PFSK-1 (cell line): Measurements from ENCODE around the gene FTH1.

ENCODE experiments used
- POLR2AphosphoS5 ChIP-seq: IDR thresholded peaks from 2 replicates; pipeline ENCODE4 v1.6.1; 2012; ENCODE audit warnings: low read depth, mild to moderate bottlenecking, control low read depth, low read length, moderate library complexity
- TAF1 ChIP-seq: IDR thresholded peaks from 2 replicates; pipeline ENCODE4 v1.6.1; 2012; ENCODE audit warnings: low read length, control low read depth, borderline replicate concordance; ENCODE audit not compliant: insufficient read depth

DNA sequence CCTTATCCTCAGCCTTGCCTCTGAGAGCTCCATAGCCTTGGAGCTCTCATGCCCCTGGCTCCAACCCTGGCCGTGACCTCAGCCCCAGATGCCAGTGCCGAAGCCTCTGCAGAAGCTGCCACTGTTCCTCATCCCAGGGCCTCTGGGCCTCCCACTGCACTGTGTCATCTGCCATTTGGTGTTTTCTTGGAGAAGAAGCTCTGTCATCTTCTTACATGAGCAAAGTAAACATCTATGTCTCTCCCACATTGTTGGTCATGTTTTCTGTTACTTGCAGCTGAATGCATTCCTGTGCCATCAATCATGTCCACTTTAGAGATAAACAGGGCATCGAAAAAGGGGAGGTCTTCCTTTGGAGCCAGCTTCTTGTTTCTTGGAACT, 45.0 kb upstream of the FTH1 start:
- no peak for TF ChIP-seq TAF1
- TF ChIP-seq POLR2AphosphoS5, result no peak
